GM18526 (cell line): Measurements from ENCODE around the gene ARHGAP33.

Experiments used
- POLR2A ChIP-seq: IDR thresholded peaks from 3 replicates; pipeline ENCODE4 v1.6.1; 2011; ENCODE audit not compliant: insufficient read length; ENCODE audit errors: extremely low read depth

ARHGAP33 gene

GRCh38 chr19:35757749-35758608, 17.4 kb upstream of the ARHGAP33 start, which contains the start of gene PROSER3:
Gene PROSER3, plus strand, starts transcription at chr19:35758176. Its CDS starts 40 bp downstream, at chr19:35758216.
- peak; percentile 65 for TF ChIP-seq POLR2A

- no peak for TF ChIP-seq POLR2A
Observed at GRCh38 chr19:35759697-35760096, 15.7 kb upstream of the ARHGAP33 start.

- no peak for TF ChIP-seq POLR2A
Observed at GRCh38 chr19:35760711-35761349, 14.5 kb upstream of the ARHGAP33 start.

- TF ChIP-seq POLR2A = no peak
Observed at GRCh38 chr19:35764432-35765315, 10.7 kb upstream of the ARHGAP33 start.

GRCh38 chr19:35766571-35767104, 8.7 kb upstream of the ARHGAP33 start:
- no peak for TF ChIP-seq POLR2A

- TF ChIP-seq POLR2A = no peak
Observed at GRCh38 chr19:35767288-35768081, 7.9 kb upstream of the ARHGAP33 start.

GRCh38 chr19:35768082-35768421, 7.3 kb upstream of the ARHGAP33 start:
- TF ChIP-seq POLR2A = no peak

GRCh38 chr19:35773020-35773806, 2.2 kb upstream of the ARHGAP33 start:
- TF ChIP-seq POLR2A = no peak

GRCh38 chr19:35774274-35775045, 904 bp upstream of the ARHGAP33 start:
- TF ChIP-seq POLR2A = no peak

GRCh38 chr19:35775046-35775297, 392 bp upstream of the ARHGAP33 start:
- no peak for TF ChIP-seq POLR2A

- no peak for TF ChIP-seq POLR2A
Observed at GRCh38 chr19:35776102-35776788, 881 bp downstream of the ARHGAP33 start.

- TF ChIP-seq POLR2A = no peak
Observed at GRCh38 chr19:35777086-35777841, 1.9 kb downstream of the ARHGAP33 start.
